HL-60/S4 (cell line): Measurements from ENCODE around the gene DLX4.

Experiments
- in situ Hi-C: fragments of 300-500 bp; cut with MboI; formaldehyde crosslinking; loops from 2 replicates; pipeline ENCODE4 v1.14.3; 2022; ENCODE audit warnings: low sequenced_read_pairs

DLX4 gene

DNA sequence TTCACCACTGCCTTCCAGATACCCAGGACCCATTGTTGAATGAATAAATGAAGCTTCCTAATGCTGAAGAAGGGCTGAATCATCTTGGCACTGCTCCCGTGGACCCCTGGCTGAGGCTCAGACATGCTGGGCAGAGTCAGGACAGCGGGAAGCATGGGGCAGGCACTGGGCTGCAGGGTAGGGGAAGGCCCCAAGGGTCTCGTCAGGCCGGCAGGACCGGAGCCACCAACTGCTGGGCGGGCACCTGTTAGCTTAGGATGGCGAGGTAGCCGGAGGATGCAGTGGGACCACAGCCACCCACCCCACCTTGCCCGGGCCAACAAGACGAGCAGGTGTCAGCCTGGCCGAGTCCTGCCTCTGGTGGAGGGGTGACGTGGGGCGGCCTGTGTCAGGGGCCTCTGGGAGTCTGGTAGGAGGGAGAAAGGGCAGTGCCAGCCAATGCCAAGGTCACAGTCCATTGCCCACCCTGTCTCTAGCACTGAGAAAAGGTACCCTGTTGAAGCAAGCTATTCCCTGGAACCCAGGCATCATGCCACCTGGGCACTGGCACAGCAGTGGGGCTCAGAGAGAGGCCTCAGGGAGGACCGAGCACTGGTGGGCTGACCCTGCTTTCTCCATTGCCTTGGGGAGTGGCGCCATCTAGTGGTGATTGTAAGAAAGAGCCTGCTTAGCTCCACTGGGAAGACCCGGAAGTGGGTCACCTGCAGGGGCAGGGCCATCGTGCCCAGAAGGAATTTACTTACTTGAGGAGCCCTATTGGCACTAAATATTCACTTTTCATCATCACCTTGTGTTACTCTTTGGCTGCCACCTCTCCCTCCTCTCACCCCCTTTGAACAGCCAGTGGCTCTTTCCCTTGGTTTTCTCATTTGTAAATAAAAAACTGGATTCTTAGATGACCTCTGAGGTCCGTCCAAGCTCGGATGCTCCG is 29.0 kb downstream of the DLX4 start:
- in situ Hi-C loops, result loop anchor here (5.0 kb wide), 1 partner anchor 136 kb away; no protein-coding TSS in a partner anchor

- in situ Hi-C loops, result loop anchor here (5.0 kb wide), 1 partner anchor 137 kb away; no protein-coding TSS in a partner anchor
Measured at GRCh38 chr17:49998836-49999511, 30.0 kb downstream of the DLX4 start.

DNA sequence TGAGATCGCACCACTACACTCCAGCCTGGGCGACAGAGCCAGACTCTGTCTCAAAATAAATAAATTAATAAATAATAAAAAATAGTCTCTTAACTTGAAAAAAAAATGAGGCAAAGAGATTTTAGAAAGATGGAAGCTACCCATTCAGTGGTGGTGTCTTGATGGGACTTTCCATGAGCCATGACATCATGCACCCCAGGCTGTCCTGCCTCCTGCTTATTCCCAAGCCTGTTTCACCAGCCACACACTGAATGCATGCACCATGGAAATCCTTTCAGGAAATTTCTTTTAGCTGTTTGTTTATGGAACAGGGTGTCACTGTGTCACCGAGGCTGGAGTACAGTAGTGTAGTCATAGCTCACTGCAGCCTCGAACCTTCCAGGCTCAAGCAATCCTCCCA is 34.9 kb downstream of the DLX4 start:
- in situ Hi-C loops, result loop anchor here (10.0 kb wide), 1 partner anchor 439 kb away; no protein-coding TSS in a partner anchor

DNA sequence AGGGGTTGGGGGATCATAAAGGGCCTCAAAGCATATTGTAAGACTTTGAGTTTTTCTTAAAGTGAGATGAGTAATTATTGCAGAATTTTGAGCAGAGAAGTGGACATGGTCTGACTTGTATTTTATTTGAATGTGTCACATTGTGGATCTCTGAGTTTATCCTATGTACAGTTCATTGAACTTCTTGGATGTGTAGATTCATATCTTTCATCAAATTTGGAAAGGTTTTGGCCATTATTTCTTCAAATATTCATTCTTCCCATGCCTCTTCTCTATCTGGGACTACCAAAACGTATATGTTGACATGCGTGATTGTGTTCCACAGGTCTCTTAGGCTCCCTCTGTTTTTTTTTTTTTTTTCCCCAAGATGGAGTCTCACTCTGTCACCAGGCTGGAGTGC is 40.3 kb downstream of the DLX4 start:
- in situ Hi-C loops, result loop anchor here (10.0 kb wide), 1 partner anchor 444 kb away; no protein-coding TSS in a partner anchor

DNA sequence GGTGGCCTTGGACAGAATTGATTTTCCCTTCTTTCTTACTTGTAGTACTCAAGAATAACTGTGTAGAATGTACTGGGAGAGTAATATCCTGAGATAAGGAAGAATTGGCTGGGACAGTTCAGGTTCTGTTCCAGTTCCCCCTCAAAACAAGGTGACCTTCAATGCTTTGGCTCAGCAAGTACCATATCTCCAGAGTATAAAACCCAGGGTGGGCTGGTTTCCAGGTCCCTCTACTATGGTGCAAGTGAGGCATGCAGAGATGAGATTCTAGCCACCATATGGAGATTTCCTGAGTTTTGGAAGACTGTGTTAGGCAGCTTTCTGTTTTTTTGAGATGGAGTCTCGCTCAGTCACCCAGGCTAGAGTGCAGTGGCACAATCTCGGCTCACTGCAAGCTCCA is 44.1 kb downstream of the DLX4 start:
- in situ Hi-C loops, result no loop called here

DNA sequence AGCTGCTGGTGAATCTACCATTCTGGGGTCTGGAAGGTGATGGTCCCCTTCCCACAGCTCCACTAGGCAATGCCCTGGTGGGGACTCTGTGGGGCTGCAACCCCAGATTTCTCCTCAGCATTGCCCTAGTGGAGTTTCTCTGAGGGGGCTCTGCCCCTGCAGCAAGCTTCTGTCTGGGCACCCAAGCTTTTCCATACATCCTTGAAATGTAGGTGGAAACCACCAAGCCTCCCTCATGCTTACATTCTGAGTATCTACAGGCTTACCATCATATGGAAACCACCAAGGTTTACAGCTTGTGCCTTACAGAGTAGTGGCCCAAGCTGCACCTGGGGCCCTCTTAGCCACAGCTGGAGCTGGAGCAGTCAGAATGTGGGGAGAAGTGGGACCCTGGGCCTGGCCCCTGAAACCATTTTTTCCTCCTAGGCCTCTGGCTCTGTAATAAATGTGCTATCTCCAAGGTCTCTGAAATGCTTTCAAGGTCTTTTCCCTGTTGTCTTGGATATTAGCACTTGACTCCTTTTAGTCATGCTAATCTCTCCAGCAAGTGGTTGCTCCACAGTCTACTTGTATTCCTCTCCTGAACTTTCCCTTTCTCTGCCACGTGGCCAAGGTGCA is 45.6 kb downstream of the DLX4 start:
- in situ Hi-C loops, result no loop called here

GRCh38 chr17:50015146-50015545 is 46.2 kb downstream of the DLX4 start:
- in situ Hi-C loops, result no loop called here

DNA sequence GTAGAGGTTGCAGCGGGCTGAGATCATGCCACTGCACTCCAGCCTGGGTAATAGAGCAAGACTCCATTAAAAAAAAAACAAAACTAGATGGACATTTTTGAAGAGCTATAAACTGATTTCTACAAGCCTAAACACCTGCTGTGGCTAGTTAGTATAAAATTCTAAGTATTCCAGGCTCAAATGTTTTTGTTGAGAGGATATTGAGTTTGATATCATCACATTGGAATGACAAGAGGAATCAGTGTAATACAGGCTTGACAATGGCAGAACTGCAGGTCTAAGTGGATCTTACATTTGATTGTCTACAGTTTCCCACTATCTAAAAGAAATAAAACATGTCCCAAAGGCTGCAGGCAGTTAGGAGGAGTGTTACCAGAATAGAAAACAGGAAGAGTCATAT is 49.9 kb downstream of the DLX4 start:
- in situ Hi-C loops, result no loop called here

GRCh38 chr17:50020841-50021599 is 52.0 kb downstream of the DLX4 start:
- in situ Hi-C loops, result no loop called here

GRCh38 chr17:50021681-50022370 is 52.8 kb downstream of the DLX4 start:
- in situ Hi-C loops, result no loop called here

DNA sequence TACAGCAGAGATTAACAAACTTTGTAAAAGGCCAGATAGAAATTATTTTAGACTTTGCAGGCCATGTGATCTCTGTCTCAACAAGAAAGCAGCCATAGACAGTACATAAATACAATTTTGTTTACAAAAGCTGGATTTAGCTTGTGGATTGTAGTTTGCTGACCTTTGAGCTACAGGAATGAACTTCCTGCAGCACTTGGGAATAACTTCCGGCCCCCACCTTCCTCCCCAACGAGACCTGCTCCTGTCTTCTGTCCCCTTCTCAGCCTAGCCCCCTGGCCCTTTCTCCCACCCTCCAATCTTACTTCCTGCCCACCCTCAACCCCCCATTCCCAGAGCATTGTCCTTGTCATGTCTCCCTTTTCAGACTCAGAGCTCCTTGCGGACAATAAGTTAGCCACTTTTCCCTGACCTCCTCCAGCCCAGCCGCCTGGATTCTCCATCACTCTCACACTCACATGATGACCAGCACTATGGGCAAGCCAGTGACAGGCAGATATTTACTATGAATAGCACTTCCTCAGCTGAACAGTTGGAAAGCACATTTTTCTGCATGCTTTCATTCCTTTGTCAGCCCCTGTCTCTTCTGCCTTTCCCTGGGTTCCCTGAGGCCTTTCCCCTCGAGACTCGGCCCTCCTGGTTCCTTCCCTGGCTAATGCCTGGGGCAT is 53.6 kb downstream of the DLX4 start:
- in situ Hi-C loops, result no loop called here

- in situ Hi-C loops, result no loop called here
Measured at GRCh38 chr17:50023520-50023919, 54.5 kb downstream of the DLX4 start.
